CD4-positive, alpha-beta T cell (primary cell): ENCODE data around the gene ZNF10. TPM values are rescaled to one million over a fixed set of nuclear protein-coding genes. Genes with fewer than 3 reads are reported as not detected.
A peak's percentile ranks its signal among the peaks of the same experiment; 100 is the strongest.

Experiments used
- ATAC-seq: fragments of 200-7000 bp; cut with Tn5 transposase; one replicate; pipeline ENCODE4 v1.10.0; 2022; ENCODE audit warnings: mild to moderate bottlenecking; ENCODE audit not compliant: poor library complexity
- CTCF ChIA-PET: fragments of 350-600 bp; sonication (Branson Sonifier 250); formaldehyde crosslinking; loops from one replicate; lab custom pipeline; 2021; ENCODE audit warnings: antibody characterized with exemption, inconsistent platforms; lab: Charles Lee
- POLR2A ChIA-PET: fragments of 350-600 bp; sonication (Branson Sonifier 250); formaldehyde crosslinking; loops from one replicate; lab custom pipeline; 2021; ENCODE audit warnings: antibody characterized with exemption, inconsistent platforms; lab: Charles Lee
- DNase-seq, 14 experiments: peaks; one replicate each; pipeline ENCODE4 v3.0.0-alpha.2; 2013 to 2020; ENCODE audit warnings: mixed read lengths in 2 of 14
- H3K27ac ChIP-seq, 2 donors: one replicate each; pipeline versions ENCODE4 v1.5.1 to v1.7.0; 2013; ENCODE audit warnings: low read length in 2 of 2, low read depth in 1 of 2, mild to moderate bottlenecking in 1 of 2
- H3K27me3 ChIP-seq, 2 experiments: 1 replicate in 1 of 2; 2 replicates in 1 of 2; pipeline versions ENCODE4 v1.6.1 to v1.7.0; 2013; ENCODE audit warnings: low read length in 2 of 2, control low read depth in 1 of 2, mild to moderate bottlenecking in 1 of 2, moderate library complexity in 1 of 2; ENCODE audit not compliant: insufficient read depth in 2 of 2, control insufficient read depth in 1 of 2
- H3K36me3 ChIP-seq: one replicate; pipeline ENCODE4 v1.6.1; 2013; ENCODE audit warnings: low read length, control low read depth; ENCODE audit not compliant: insufficient read depth
- H3K4me1 ChIP-seq: one replicate; pipeline ENCODE4 v1.6.1; 2013; ENCODE audit warnings: low read length, control low read depth; ENCODE audit not compliant: insufficient read depth
- H3K4me3 ChIP-seq: one replicate; pipeline ENCODE4 v1.5.1; 2013; ENCODE audit warnings: mild to moderate bottlenecking, low read length, moderate library complexity
- H3K9me3 ChIP-seq, 2 experiments: 1 replicate in 1 of 2; 2 replicates in 1 of 2; pipeline versions ENCODE4 v1.6.1 to v1.7.0; 2013; ENCODE audit warnings: low read length in 2 of 2, mild to moderate bottlenecking in 2 of 2, control low read depth in 1 of 2, moderate library complexity in 1 of 2; ENCODE audit not compliant: control insufficient read depth in 1 of 2, insufficient read depth in 1 of 2
- H3K27ac Mint-ChIP-seq: one replicate; pipeline ENCODE4 v1.8.0; 2020; ENCODE audit warnings: mixed read lengths
- H3K27me3 Mint-ChIP-seq: one replicate; pipeline ENCODE4 v1.8.0; 2021; ENCODE audit warnings: mixed read lengths
- H3K36me3 Mint-ChIP-seq: one replicate; pipeline ENCODE4 v1.8.0; 2021; ENCODE audit warnings: low read depth, mixed read lengths
- H3K4me1 Mint-ChIP-seq: one replicate; pipeline ENCODE4 v1.8.0; 2021; ENCODE audit warnings: low read depth, mixed read lengths
- H3K4me3 Mint-ChIP-seq: one replicate; pipeline ENCODE4 v1.8.0; 2020; ENCODE audit warnings: mild to moderate bottlenecking, mixed read lengths
- H3K9me3 Mint-ChIP-seq: one replicate; pipeline ENCODE4 v1.8.0; 2020; ENCODE audit warnings: mixed read lengths
- intact Hi-C, 2 experiments: fragments of 100-400 bp; cut with DNase I in 1 of 2; cut with micrococcal nuclease in 1 of 2; formaldehyde crosslinking; loops; one replicate each; pipeline versions ENCODE4 v1.15.1 to v1.9.0; 2023 to 2025; cut with DNase I, micrococcal nuclease
- total RNA-seq, 174 experiments: library from RNA in 2 of 174; stranded (reverse) in 2 of 174; gene quantifications; one replicate each; pipeline ENCODE4 v1.2.3 and lab custom pipeline; 2021 to 2026
- TF ChIP-seq, protein P1 (sequence below): fragments of 200-600 bp; IDR thresholded peaks from one replicate; pipeline ENCODE4 v1.8.0; 2022; ENCODE audit warnings: antibody characterized with exemption, mild to moderate bottlenecking

ZNF10 gene
- total RNA-seq, 2 experiments from 2014 or later, result 43.3 to 47.8 TPM

DNA sequence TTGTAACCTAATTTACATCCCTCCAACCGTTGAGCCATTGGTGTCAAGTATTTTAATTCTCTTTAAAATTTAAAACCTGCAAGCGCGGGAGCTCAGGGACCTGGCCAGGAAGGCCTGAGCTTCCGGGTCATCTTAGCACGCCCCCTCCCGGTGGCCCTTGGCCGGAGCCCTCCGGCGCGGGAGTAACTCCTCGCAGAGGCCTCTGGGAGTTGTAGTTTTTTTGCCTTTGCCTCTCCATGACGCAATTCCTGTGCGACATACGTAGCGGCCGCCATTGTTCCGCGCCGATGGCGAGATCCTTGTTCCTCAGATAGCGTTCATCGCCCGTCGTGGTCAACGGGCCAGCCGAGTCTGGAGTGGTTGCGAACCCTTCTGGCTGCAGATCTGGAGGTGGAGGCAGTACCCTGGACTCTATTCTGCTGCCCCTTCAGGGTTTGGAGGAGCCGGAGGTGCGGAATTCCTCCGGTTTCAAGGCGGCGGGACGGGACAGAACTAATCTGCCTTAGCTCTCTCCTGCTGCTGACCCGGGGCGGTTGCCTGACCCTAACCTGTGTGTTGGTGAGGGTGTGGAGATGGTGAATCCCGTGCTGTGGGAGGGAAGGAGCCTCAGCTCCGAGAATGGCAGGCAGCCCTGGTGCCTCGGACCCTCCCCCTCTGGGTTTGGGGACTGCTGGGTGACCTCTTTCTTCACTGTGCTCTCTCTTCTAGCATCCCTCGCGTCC is 51.0 kb downstream of the ZNF10 start, which contains the start of gene ZNF268:
ZNF268 (plus strand) TSS at position 258 of the 722 bp plus-strand sequence. CDS start 503 bp downstream, outside the sequence.
- Mint-ChIP-seq H3K4me1 (peaks cover 38% of the 10 kb centered on the region), H3K27me3 (no peaks in the 10 kb centered on the region), H3K9me3 (peaks cover 33% of the 10 kb centered on the region), H3K27ac (peak within 1 kb of the TSS; percentile 90), H3K36me3 (peaks cover 85% of the 10 kb centered on the region), H3K4me3 (peak within 1 kb of the TSS; percentile 96)
- TF ChIP-seq, protein P1, sequence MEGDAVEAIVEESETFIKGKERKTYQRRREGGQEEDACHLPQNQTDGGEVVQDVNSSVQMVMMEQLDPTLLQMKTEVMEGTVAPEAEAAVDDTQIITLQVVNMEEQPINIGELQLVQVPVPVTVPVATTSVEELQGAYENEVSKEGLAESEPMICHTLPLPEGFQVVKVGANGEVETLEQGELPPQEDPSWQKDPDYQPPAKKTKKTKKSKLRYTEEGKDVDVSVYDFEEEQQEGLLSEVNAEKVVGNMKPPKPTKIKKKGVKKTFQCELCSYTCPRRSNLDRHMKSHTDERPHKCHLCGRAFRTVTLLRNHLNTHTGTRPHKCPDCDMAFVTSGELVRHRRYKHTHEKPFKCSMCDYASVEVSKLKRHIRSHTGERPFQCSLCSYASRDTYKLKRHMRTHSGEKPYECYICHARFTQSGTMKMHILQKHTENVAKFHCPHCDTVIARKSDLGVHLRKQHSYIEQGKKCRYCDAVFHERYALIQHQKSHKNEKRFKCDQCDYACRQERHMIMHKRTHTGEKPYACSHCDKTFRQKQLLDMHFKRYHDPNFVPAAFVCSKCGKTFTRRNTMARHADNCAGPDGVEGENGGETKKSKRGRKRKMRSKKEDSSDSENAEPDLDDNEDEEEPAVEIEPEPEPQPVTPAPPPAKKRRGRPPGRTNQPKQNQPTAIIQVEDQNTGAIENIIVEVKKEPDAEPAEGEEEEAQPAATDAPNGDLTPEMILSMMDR, result peak; percentile 59
- Histone ChIP-seq H3K27me3 (no peaks in the 10 kb centered on the region), H3K27ac (peak within 1 kb of the TSS; percentile 65 to 73), H3K9me3 (peaks cover 40 to 59% of the 10 kb centered on the region in 2 experiments), H3K4me3 (peak within 1 kb of the TSS; percentile 75), H3K36me3 (peaks cover 40% of the 10 kb centered on the region), H3K4me1 (peaks cover 14% of the 10 kb centered on the region)
- ATAC-seq (peak; percentile 89), DNase-seq (peak; percentile 77 to 93 (median 82))
- CTCF ChIA-PET, result interaction anchor here (0.9 to 1.6 kb wide), 5 partner anchors 10 to 195 kb away, joined by 3 to 9 read pairs (median 6); partner anchors contain the start of genes ZNF10, ZNF26 and ZNF891
- POLR2A ChIA-PET, result interaction anchor here (1.4 to 2.1 kb wide), 4 partner anchors 51 to 195 kb away, joined by 3 to 37 read pairs (median 16); partner anchors contain the start of genes ZNF10, ZNF140, ZNF26 and ZNF891
- intact Hi-C loops, result loop anchor here (1.0 to 2.0 kb wide), 3 partner anchors 51 to 195 kb away; partner anchors contain the start of genes ZNF10 (in 2 of the 2), ZNF140 (in 2 of the 2), ZNF26 (in 2 of the 2) and ZNF891 (in 2 of the 2)

DNA sequence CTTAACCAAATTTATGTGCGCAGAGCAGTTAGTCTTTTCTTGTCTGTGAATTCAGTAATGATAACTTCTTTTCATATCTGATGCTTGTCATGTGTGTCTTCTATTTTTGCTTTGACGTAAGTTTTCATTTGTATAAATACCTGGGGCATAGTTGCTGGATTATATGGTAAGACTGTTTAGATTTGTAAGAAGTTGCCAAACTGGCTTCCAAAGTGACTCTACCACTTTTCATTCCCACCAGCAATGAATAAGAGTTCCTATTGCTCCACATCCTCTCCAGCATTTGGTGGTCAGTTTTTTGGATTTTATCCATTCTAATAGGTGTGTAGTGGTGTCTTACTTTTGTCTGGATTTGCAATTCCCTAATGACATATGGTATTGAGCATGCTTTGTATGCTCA is 59.7 kb downstream of the ZNF10 start:
- H3K4me1 ChIP-seq, result no peaks in the 10 kb centered on the region
- H3K27ac ChIP-seq, result no peak overlapping the region
- H3K36me3 Mint-ChIP-seq, result peaks cover 100% of the 10 kb centered on the region
- POLR2A ChIA-PET, result no interaction called here
- intact Hi-C loops, result no loop called here
- H3K9me3 ChIP-seq, result peaks cover 69 to 98% of the 10 kb centered on the region in 2 experiments
- TF ChIP-seq, protein P1, result no peak
- H3K36me3 ChIP-seq, result peaks cover 98% of the 10 kb centered on the region
- no peak overlapping the region for H3K27ac Mint-ChIP-seq
- peaks cover 9% of the 10 kb centered on the region for H3K4me1 Mint-ChIP-seq
- H3K9me3 Mint-ChIP-seq, result peaks cover 28% of the 10 kb centered on the region
- H3K27me3 Mint-ChIP-seq, result no peaks in the 10 kb centered on the region
- CTCF ChIA-PET, result no interaction called here
- DNase-seq (no peak), ATAC-seq (no peak)
- H3K27me3 ChIP-seq, result no peaks in the 10 kb centered on the region
- no peak overlapping the region for H3K4me3 ChIP-seq
- H3K4me3 Mint-ChIP-seq, result no peak overlapping the region

DNA sequence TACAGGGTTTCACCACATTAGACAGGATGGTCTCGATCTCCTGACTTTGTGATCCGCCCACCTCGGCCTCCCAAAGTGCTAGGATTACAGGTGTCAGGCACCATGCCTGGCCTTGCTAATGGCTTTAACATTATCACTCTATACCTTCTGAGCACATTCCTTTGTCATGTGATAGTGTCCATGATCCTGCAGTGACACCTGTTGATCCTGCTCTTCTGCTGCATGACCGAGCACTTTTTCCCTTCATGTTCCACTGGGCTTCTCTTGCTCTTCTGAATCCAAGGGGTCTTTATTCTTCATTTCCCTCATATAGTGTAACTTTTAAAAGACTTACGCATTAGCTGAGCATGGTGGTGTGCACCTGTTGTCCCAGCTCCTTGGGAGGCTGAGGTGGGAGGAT is 62.4 kb downstream of the ZNF10 start:
- POLR2A ChIA-PET, result no interaction called here
- no peak overlapping the region for H3K4me3 Mint-ChIP-seq
- DNase-seq (no peak), ATAC-seq (no peak)
- no peak overlapping the region for H3K4me3 ChIP-seq
- H3K4me1 Mint-ChIP-seq, result no peaks in the 10 kb centered on the region
- TF ChIP-seq, protein P1, result no peak
- peaks cover 69 to 85% of the 10 kb centered on the region in 2 experiments for H3K9me3 ChIP-seq
- intact Hi-C loops, result no loop called here
- peaks cover 91% of the 10 kb centered on the region for H3K36me3 Mint-ChIP-seq
- CTCF ChIA-PET, result no interaction called here
- peaks cover 26% of the 10 kb centered on the region for H3K9me3 Mint-ChIP-seq
- H3K4me1 ChIP-seq, result no peaks in the 10 kb centered on the region
- peaks cover 85% of the 10 kb centered on the region for H3K36me3 ChIP-seq
- H3K27ac Mint-ChIP-seq, result no peak overlapping the region
- no peaks in the 10 kb centered on the region for H3K27me3 ChIP-seq
- no peaks in the 10 kb centered on the region for H3K27me3 Mint-ChIP-seq
- H3K27ac ChIP-seq, result no peak overlapping the region
